Measurements from ENCODE around the gene AP1S3. TPM values are rescaled to one million over a fixed set of nuclear protein-coding genes. Genes with fewer than 3 reads are reported as not detected.
"Not testable (repeated sequence)": the region's sequence is repeated elsewhere in the genome, so short reads cannot be mapped to it uniquely, and the experiment has no call there.

Gene AP1S3
- total RNA-seq, result 0.89 and 2.8 TPM in 2 replicates

DNA sequence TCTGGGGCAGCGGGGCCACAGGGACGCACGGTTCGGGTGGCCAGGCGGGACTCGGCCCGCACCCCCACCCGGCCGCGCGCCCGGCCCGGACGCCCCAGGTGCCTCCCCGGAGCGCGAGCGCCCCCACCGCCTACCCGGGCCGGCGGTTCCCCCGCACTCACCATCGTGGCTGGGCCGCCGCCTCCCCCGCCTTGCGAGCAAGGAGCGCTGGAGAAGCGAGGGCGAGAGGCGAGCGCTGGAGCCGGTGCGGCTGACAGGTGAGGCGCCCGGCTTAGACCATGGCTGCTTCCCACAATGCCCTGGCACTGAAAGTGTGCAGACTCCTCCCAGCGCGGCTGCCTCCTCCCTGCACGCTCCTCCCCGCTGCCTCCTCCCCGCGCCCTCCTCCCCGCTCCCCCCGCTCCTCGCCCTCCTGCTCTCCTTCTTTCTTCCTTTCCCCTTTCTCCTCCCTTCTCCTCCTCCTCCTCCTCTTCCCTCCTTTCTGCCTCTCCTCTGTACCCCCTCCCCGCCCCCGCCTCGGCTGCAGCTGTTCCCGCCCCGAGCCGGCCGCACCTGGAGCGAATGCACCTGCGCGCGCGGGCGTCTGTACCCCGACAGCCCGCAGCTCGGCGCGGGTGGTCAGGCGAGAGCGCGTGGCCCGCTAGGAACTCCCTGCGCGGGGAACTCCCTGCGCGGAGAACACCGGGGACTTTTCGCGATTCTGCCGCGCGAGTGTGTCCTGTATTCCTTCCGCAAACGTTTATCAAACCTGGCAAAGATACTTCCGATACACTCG is at the start of gene AP1S3:
Gene AP1S3, minus strand, starts transcription at position 296 of the 775 bp plus-strand sequence. Its CDS starts 132 bp downstream, at position 164.
- peak in 1 of 2 donors; percentile 59 for DNase-seq (ENCODE audit: low read depth in 2 of 2)

DNA sequence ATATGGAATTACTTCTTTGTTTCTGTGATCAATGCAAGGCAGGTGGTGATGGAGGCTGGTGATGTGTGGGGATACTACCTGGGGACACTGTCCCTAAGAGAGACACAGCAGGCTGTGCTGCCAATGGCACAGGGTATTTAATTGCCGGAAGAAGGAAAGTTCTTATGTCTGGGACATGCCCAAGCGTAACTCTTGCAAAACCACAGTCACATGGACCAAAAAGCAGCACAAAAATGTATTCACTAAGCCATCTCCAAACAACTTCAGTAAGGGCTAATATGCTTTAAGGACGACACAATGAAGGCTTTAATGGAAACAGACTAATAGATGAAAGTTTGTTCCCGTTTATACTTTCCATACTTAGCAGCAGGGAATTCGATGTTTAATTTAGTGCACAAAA is 49.7 kb upstream of the AP1S3 start:
- DNase-seq (ENCODE audit: low read depth in 2 of 2), result no peak

DNA sequence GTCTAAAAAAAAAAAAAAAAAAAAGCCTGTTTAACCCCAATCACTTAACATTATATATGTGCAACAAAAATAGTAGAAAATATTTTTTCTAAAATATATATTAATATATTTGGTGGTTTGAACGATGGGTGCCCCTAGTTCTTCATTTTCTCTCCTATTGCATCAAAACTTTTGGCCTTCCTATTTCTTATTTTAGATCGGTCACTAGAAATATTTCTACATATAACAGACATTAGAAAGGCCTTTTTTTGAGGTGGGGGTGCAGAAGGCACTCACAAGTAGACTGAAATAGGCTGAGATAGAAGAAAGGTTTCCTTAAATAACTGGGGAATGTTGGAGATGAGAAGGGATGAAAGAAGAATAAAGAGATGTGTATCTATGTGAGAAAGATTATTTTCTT is 49.3 kb upstream of the AP1S3 start:
- DNase-seq (ENCODE audit: low read depth in 2 of 2), result no peak

DNA sequence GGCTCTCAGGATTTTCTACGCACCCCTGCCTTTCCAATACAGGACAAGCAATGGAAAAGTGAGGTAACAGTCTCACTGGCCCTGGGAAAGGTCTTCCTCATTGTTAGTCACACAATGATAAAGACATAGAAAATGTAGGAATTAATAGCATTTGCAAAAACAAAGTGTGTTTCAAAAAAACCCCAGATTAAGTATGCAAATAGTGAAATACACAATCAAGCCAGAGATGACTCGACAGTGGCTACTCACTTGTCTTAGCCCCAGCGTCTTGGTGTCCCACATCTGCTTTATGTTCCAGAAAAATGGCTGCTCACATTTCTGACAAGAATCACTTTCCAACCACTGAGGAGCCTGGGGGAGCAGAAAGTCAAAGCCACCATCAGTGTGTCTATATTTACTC is 47.0 kb upstream of the AP1S3 start:
- DNase-seq (ENCODE audit: low read depth in 2 of 2), result no peak

DNA sequence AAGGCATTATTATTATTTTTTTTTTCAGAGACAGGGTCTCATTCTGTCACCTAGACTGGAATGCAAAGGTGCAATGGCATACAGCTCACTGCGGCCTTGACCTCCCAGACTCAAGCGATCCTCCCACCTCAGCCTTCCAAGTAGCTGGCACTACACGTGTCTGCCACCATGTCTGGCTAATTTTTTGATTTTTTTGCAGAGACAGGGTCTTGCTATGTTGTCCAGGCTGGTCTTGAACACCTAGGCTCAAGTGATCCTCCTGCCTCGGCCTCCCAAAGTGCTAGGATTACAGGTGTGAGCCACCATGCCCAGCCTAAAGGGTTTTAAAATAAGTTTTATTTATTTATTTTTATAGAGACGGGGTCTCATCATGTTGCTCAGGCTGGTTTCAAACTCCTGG is 45.3 kb upstream of the AP1S3 start:
- DNase-seq (ENCODE audit: low read depth in 2 of 2), result no peak

DNA sequence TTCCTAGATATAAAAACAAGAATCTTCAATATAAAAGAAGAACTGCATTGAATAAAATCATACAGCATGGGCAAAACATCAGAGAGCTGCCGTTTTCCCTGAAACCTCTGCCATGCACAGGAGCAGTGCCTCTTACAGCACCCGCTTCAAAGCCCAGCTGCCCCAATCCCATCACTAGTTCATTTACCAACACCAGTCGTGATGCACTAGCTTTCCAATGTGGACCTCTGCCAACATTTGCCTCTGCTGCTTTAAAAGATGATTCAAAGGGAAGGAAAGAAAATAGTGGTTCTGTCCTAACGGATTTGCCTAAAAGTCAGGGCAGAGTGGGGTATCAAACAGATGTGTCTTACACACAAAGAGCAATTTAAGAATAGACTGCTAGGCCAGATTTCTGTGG is 43.4 kb upstream of the AP1S3 start:
- no peak for DNase-seq (ENCODE audit: low read depth in 2 of 2)

DNA sequence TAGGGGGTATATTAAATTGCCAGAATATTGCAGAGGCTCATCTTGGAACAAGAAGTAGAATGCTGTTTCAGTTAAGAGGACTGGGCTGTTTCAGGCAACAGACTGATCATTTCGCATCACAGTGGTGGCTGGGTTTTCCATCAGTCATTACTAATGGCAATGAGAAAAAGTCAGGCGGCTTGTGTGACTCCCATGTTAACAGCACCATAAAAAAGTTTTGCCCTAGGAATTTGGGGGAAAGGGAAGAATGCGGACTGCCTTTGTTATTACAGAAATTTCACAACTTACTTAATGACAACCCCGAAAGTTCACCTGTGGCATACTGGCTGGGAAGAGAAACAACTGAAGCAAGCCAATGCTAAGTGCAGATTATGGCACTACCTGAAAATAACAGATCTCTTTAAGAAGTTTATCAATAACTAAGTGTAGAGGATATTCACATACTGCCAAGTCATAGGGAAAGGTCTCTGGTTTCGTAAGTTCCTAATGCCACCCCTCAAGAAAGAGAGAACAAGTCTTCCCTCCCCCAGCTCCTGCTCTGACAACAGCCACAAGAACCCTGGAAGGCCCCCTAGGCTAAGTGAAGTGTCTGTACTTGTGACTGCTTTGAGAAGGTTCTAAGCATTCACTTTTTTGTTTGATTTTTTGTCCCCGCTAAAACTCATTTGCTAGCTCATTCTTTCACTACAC is 40.5 kb upstream of the AP1S3 start:
- no peak for DNase-seq (ENCODE audit: low read depth in 2 of 2)

DNA sequence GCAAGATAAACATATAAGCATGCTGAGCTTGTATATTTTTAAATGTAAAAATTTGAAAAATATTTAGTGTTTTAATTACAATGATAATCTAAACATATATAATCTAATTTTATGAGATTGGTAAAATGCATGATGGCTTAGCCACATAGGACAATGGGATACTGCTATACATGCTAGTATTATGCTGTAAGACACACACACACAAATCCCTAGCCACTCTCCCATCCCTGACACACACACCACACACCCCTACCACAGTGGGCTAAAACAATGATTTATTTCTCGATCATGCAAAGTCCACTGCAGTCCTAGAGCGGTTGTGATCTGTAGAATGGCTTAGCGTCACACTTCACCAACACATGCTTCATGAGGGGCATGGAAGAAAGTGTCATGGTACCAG is 36.3 kb upstream of the AP1S3 start:
- no peak for DNase-seq (ENCODE audit: low read depth in 2 of 2)

DNA sequence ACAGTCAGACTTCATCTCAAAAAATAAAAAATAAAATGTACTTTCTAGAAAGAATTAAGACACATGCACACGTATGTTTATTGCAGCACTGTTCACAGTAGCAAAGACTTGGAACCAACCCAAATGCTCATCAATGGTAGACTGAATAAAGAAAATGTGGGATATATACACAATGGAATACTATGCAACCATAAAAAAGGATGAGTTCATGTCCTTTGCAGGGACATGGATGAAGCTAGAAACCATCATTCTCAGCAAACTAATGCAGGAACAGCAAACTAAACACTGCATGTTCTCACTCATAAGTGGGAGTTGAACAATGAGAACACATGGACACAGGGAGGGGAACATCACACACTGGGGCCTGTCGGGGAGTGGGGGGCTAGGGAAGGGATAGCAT is 35.4 kb upstream of the AP1S3 start:
- not testable (repeated sequence) for DNase-seq (ENCODE audit: low read depth in 2 of 2)

DNA sequence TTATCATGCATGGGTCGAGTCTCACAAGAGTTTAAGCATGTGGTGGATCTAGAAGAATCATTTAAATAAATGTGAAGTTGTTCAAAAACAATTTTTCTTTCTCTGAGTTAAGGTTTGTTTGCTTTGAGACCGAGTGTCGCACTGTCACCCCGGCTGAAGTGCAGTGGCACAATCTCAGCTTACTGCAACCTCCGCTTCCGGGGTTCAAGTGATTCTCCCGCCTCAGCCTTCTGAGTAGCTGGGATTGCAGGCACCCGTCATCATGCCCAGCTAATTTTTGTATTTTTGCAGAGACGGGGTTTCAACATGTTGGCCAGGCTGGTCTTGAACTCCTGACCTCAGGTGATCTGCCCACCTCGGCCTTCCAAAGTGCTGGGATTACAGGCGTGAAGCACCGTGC is 34.3 kb upstream of the AP1S3 start:
- DNase-seq (ENCODE audit: low read depth in 2 of 2), result not testable (repeated sequence)

DNA sequence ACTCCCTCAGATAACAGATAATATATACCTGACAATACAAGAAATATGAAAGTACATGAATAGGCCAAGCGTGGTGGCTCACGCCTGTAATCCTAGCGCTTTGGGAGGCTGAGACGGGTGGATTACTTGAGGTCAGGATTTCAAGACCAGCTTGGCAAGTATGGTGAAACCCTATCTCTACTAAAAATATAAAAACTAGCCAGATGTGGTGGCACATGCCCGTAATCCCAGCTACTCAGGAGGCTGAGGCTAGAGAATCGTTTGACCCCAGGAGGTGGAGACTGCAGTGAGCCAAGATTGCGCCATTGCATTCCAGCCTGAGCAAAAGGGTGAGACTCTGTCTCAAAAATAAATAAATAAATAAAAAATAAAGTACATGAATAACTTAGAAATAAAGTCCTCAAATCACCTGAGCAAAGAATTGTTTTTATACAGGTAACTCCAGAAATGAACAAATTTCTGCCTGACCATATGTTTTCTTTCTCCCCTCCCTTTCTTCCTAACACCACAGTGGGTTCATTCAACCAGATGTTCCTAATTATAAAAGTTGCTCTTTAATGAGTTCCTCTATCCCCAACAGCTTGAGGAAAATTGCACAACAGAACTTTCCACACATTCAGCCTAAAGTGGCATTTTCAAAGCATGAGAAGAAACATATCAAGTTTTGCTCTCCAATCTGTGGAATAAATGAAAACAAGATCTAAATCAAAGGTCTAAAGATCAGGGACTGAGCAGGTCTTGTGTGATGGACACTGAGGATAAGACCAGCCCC is 33.6 kb upstream of the AP1S3 start:
- DNase-seq (ENCODE audit: low read depth in 2 of 2), result no peak

DNA sequence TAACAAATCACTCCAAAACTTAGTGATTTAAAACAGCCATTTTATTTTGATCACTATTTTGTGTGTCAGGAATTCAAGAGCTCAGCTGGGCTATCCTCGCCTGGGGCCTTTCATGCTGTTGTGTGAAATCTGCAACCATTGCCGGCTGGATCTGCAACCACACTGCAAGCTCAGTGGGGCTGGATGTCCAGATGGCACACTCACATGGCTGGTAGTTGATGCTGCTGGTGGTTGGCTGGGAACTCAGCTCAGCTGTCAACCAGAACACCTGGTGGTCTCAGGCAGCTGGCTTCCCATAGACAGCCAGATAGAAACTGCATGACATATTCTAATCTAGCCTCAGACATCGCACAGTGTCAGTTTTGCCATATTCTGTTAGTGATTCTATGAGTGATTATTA is 30.6 kb upstream of the AP1S3 start:
- no peak for DNase-seq (ENCODE audit: low read depth in 2 of 2)

DNA sequence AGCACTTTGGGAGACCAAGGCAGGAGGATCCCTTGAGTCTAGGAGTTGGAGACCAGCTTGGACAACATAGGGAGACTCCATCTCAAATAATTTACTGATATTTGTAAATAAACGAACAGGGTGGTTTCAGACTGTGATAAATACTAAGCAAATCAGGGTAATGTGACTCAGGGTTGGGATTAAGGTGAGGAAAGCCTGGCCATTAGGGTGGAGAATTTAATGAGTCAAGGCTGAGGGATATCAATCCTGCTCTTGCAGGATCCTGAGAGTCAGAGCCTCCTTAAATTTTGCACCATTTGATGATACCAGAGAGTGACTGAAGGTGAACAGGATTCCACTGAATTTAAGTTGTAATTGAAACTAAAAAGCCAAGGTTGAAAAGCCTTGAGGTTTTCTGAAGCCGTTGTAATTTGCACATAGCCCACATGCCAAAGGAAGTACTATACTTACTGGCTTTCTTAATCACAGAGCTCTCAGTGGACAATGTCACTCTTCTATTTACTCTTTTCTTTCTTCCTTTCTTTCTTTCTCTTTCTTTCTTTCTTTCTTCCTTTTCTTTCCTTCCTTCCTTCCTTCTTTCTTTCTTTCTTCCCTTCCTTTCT is 28.6 kb upstream of the AP1S3 start:
- no peak for DNase-seq (ENCODE audit: low read depth in 2 of 2)

DNA sequence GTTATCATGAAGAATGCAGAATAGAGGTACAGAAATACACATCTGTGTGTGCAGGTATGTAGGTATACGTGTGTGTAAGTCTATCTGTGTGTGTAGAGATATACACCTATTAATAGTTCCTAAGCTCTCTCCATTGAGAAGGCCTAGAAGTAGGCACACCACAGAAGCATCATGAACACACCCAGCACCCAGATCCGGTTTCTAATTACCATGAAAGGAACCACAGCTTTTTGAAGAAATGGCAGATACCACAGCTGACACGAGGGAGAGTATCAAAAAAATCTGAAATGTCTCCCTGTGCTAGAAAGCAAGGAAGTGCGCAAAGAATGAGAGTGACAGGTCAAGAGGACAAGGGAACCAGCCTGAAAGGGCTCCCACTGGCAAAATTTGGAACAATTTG is 27.7 kb upstream of the AP1S3 start:
- no peak for DNase-seq (ENCODE audit: low read depth in 2 of 2)

DNA sequence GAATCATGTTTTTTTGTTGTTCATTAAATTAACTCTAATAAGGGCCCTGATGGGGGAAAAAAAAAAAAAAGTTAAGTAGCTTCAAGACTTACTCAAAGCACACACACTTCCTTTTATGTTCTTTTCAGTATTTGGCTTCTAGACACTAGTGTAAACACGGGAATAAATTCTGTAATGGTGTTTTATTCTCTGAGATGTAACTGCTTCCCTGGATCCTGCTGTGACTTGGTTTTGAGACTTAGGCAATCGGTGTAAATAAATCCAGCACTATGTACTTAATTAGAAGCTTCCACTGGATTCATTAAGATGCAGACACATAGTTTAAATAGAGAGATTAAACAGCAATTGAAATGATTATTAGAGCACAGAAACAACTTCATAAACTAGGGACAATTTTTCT is 26.1 kb upstream of the AP1S3 start:
- DNase-seq (ENCODE audit: low read depth in 2 of 2), result no peak

DNA sequence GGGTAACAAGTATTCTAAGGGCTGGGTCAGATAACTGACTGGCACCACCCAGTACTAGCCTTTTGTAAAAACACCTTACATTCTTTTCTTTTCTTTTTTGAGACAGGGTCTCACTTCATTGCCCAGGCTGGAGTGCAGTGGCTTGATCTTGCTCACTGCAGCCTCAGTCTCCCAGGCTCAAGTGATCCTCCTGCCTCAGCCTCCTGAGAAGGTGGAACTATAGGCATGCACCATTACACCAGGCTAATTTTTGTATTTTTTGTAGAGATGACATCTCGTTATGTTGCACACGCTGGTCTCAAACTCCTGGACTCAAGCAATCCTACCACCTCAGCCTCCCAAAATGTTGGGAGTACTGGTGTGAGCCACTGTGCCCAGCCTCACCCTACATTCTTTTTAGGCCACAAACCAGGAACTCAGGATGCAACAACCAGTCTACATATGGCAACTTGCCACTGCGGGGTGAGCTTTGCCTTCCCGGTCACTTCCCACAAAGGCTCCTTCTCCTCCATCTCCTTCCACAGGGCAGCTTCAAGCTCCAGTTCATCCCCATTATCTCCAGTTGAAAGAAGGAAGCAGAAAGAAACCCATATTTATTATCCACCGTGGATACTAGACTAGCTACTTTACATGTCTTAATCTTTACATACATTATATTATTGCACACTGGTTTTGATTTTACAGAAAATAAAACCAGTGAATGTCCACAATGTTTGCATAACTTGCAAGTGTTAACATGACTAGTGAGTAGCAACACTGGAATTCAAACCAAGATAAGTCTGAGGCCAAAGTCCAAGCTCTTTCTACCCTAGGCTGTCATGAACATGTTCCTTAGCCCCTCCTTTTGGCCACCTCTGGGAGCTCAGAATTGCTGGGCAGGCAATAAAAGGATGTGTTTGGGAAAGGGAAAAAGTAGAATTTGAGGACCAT is 23.7 kb upstream of the AP1S3 start:
- no peak for DNase-seq (ENCODE audit: low read depth in 2 of 2)

DNA sequence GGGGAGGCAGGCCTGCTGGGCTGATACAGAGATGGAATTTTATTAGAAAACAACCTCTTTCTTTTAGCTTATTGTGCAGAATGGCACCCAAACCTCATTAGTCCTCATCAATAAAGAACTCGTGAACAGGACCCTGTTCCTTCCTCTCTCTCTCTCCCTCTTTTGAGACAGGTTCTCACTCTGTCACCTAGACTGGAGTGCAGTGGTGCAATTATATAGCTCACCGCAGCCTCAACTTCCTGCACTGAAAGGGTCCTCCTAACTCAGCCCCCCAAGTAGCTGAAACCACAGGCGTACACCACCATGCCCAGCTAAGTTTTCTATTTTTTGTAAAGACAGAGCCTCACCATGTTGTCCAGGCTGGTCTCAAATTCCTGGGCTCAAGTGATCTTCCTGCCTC is 21.7 kb upstream of the AP1S3 start:
- no peak for DNase-seq (ENCODE audit: low read depth in 2 of 2)

DNA sequence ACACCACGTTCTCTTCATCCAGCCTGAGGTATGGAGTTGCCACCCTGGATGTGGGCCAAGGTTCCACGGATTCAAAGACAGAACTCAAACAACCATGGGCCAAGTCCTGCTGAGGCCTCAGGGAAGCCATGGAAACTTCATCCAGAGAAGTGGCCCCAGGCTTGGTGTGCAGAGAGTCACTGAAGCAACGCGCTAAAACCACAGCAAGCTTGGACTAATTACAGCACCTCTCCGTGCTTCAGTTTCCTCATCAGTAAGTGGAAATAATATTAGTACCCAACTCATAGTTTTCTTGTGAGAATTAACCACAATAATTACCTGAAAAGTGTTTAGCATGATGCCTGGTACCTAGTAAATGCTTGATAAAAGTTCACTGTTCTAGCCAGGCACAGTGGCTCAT is 19.2 kb upstream of the AP1S3 start:
- DNase-seq (ENCODE audit: low read depth in 2 of 2), result no peak

DNA sequence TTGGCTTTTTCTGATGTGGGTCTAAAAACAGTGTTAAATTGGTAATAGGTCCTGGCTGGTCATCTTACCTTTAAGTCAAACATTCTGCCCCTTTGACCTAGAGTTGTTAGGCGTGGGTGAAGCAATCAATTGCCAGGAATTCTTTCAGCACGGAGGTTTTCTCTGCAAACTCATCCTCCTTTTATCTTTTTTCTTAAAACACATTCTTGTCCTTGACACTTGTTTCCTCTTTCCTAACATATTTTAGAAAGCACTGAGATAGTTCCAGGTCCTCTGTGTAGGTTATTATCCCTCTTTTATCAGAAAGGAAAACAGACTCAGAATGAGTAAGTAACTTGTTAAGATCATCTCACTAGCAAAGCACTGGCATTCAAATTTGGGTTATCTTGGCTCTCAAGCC is 18.6 kb upstream of the AP1S3 start:
- no peak for DNase-seq (ENCODE audit: low read depth in 2 of 2)

DNA sequence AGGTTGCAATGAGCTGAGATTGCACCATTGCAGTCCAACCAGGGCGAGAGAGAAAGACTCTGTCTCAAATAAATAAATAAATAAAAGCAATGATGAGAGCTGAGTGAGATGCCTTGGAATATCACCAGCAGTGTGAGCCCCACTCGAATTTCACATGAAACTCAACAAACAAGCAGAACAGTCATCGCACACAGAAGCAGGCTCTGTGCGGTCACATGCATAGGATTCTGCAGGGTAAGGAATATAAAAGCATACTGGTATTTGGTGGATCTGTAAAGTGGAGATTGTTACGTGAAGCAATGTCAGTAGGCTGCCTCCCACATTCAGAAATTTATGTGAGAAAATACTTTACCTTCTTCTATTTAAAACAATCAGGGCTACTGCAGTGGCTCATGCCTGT is 18.0 kb upstream of the AP1S3 start:
- no peak for DNase-seq (ENCODE audit: low read depth in 2 of 2)

DNA sequence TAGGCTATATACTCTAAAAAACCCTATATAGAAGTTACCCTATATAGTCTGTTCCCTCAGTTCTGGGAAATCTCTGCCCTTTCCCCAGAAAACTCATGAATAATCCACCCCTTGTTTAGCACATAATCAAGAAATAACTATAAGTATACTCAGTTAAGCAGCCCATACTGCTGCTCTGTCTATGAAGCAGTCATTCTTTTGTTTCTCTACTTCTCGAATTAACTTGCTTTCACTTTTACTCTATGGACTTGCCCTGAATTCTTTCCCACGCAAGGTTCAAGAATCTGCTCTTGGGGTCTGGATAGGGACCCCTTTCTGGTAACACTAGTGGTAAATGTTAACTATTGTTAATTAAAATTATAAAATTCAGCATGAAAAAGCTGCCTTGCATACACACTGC is 17.4 kb upstream of the AP1S3 start:
- DNase-seq (ENCODE audit: low read depth in 2 of 2), result no peak
